OCI-LY3 (cell line): ENCODE data around the gene FASTK.

Source experiments
- EZH2phosphoT487 ChIP-seq: fragments of 200-600 bp; shearing (Covaris generic); IDR thresholded peaks from 2 replicates; pipeline ENCODE4 v1.6.1; 2018; ENCODE audit warnings: antibody characterized with exemption, mixed run types, low read depth
- TF ChIP-seq, protein P1 (sequence below): fragments of 200-600, 300-600 bp; sonication (generic); IDR thresholded peaks from 2 replicates; pipeline ENCODE4 v1.5.1; 2014; ENCODE audit warnings: antibody characterized with exemption, low read length, low read depth

DNA sequence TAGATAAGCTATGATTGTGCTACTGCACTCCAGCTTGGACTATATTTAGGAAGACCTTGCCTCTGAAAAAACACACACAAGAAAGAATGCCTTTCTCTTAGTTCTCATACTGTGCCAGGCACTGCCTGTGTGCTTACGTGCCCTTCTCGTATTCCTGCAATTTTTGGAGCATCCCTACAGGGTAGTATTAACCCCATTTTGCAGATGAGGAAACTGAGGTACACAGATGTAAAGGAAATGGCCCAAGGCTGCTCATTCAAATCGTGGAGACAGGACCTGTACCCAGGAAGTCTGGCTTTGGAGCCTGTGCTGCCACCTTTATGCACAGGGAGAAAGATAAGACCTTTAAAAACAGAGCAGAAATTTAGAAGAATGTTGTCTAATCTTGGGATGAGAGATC lies 22.4 kb upstream of the FASTK start:
- TF ChIP-seq, protein P1, sequence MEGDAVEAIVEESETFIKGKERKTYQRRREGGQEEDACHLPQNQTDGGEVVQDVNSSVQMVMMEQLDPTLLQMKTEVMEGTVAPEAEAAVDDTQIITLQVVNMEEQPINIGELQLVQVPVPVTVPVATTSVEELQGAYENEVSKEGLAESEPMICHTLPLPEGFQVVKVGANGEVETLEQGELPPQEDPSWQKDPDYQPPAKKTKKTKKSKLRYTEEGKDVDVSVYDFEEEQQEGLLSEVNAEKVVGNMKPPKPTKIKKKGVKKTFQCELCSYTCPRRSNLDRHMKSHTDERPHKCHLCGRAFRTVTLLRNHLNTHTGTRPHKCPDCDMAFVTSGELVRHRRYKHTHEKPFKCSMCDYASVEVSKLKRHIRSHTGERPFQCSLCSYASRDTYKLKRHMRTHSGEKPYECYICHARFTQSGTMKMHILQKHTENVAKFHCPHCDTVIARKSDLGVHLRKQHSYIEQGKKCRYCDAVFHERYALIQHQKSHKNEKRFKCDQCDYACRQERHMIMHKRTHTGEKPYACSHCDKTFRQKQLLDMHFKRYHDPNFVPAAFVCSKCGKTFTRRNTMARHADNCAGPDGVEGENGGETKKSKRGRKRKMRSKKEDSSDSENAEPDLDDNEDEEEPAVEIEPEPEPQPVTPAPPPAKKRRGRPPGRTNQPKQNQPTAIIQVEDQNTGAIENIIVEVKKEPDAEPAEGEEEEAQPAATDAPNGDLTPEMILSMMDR: no peak
- no peak for TF ChIP-seq EZH2phosphoT487
